ENCODE measurements around the gene PTPRN2. TPM values are rescaled to one million over a fixed set of nuclear protein-coding genes. Genes with fewer than 3 reads are reported as not detected.

Gene PTPRN2
- total RNA-seq, 1 donor from 2014 or later: 15.4 TPM

DNA sequence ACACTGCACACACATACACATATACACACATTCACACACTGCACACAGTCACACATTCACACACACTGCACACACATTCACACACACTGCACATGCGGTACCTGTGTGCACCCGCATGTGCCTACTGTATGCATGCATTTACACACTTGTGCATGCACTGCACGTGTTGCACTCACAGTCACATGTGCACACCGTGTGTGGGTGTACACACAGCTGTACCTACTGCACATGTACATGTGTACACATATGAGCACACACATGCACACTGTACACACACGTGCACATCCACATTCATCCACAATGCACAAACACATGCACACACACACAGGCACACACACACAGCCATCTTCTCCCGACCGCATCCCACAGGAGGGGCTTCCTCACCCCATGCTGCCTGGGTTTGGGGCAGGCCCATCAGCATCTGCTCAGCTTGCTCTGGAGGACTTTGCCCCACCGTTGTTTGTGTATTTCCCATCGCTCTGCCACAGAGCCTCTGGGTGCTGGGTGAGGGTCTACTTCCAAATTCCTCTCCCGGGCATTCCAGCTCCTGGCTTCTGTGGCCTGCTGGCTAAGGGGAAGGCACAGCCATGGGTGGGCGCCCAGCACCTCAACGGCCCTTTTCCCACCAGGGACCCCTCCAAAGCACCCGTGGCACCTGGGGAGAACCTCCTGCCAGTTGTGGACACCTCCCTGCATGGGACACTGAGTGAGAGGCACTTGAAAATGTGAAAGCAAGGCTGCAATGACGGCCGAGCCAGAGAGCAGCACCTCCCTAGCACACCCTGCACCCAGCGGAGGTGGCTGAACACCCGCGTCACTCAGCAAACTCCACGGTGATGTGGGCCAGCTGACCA is 324.3 kb downstream of the PTPRN2 start:
- peaks cover 4% of the 10 kb centered on the region for H3K27me3 Mint-ChIP-seq
- no peak for DNase-seq (ENCODE audit: extremely low spot score, unreplicated experiment)
- no peaks in the 10 kb centered on the region for H3K36me3 Mint-ChIP-seq
- H3K9me3 Mint-ChIP-seq: no peaks in the 10 kb centered on the region
- TF ChIP-seq, protein P1, sequence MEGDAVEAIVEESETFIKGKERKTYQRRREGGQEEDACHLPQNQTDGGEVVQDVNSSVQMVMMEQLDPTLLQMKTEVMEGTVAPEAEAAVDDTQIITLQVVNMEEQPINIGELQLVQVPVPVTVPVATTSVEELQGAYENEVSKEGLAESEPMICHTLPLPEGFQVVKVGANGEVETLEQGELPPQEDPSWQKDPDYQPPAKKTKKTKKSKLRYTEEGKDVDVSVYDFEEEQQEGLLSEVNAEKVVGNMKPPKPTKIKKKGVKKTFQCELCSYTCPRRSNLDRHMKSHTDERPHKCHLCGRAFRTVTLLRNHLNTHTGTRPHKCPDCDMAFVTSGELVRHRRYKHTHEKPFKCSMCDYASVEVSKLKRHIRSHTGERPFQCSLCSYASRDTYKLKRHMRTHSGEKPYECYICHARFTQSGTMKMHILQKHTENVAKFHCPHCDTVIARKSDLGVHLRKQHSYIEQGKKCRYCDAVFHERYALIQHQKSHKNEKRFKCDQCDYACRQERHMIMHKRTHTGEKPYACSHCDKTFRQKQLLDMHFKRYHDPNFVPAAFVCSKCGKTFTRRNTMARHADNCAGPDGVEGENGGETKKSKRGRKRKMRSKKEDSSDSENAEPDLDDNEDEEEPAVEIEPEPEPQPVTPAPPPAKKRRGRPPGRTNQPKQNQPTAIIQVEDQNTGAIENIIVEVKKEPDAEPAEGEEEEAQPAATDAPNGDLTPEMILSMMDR (conservative IDR thresholded peaks at IDR 0.05): no peak
- peaks cover 6% of the 10 kb centered on the region for H3K4me1 Mint-ChIP-seq (ENCODE audit: unreplicated experiment)
- no peak overlapping the region for H3K4me3 Mint-ChIP-seq
- H3K27ac Mint-ChIP-seq: no peak overlapping the region

DNA sequence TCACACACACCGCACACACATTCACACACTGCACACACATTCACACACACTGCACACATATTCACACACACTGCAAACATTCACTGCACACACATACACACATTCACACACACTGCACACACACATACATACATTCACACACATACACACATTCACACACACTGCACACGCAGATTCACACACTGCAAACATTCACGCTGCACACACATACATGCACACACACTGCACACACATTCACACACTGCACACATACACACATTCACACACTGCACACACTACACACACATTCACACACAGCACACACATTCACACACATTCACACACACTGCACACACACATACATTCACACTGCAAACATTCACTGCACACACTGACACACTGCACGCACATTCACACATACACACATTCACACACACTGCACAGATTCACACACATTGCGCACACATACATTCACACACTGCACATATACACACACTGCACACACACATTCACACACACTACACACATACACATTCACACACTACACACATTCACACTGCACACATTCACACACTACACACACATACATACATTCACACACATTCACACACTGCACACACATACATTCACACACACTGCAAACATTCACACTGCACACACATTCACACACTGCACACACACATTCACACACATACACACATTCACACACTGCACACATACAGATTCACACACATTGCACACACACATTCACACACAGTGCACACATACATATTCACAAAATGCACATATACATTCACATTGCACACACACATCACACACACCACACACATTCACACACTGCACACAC is 325.1 kb downstream of the PTPRN2 start:
- no peak for DNase-seq (ENCODE audit: extremely low spot score, unreplicated experiment)
- peaks cover under 1% of the 10 kb centered on the region for H3K27me3 Mint-ChIP-seq
- peaks cover 6% of the 10 kb centered on the region for H3K4me1 Mint-ChIP-seq (ENCODE audit: unreplicated experiment)
- no peaks in the 10 kb centered on the region for H3K9me3 Mint-ChIP-seq
- no peaks in the 10 kb centered on the region for H3K36me3 Mint-ChIP-seq
- H3K4me3 Mint-ChIP-seq: no peak overlapping the region
- no peak overlapping the region for H3K27ac Mint-ChIP-seq
- TF ChIP-seq, protein P1 (conservative IDR thresholded peaks at IDR 0.05): no peak

DNA sequence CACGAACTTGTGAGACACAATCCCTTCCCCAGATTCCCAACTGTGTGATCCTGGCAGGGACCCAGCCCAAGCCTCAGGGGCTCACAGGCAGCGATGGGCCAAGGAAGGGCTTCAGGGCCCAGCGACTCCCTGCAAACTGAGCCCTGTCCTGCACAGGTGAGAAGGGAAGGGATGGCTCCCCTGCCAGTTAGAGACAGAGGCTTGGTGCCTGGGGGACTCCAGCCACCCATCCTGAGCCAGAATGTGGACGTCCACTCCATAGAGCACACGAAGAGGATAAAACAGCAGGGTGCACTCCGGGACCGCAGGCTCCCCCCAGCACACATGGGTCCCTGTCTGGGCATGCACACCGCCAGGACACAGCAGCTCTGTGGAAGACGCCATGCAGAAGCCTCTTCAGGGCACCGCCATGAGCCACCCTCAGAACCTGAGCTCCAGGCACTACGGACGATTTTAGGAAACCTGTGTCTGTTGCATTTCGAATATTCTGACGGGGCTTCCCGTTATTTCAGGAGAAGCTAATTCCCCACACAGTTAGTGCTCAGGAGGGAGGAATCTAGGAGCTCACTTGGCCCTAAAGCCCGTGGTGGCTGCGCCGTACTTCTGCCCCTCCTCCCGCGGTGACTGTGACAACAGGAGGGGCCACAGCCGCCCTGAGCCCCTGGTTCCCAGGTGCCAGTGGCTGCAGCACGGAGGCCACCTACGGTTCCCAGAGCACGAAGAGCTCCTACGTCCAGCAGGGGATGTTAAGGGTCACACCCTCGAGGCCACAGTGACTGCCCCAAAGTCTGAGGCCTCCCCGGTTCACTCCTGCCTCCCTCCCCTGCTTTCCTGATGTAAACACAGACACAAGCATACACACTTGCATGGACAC is 326.0 kb downstream of the PTPRN2 start:
- Mint-ChIP-seq H3K36me3 (no peaks in the 10 kb centered on the region), H3K27me3 (no peaks in the 10 kb centered on the region), H3K4me3 (no peak overlapping the region), H3K9me3 (no peaks in the 10 kb centered on the region), H3K27ac (no peak overlapping the region), H3K4me1 (ENCODE audit: unreplicated experiment) (peaks cover 6% of the 10 kb centered on the region)
- no peak for DNase-seq (ENCODE audit: extremely low spot score, unreplicated experiment)
- TF ChIP-seq, protein P1 (conservative IDR thresholded peaks at IDR 0.05): no peak

DNA sequence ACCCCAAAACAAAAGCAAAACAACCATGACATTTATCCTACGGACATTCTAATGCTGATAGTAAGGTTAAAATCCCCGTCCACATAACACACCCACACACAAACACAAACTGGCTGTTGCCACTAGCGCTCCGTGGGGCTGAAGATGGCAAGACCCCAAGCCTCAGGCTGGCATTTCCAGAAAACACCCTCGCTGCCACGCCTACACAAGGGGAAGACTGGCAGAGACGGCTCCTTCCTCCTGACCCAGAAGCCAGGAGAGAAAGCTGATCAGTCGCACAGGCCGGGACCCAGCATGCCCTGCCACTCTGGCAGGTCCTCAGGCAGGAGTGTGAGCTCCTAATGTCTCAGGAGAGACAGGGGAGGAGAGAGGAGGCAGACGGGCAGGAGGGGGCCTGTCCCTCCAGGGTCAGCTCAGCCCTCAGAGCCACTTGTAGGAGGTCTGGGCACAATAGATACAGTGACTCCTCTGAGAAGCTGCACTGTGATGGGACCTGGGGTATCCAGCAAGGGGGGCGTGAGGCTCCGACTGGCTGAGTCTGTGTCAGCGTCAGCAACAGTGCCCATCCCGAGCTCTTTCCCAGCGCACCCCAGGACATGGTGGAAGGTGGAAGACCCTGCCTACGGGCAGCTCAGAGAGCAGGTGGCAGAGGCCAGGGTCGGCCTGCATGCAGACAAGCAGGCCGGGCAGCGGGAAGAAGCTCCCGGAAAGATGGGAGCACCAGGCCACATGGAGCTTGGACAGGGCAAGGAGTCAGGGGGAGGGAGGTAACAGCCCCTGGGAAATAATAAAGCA is 326.9 kb downstream of the PTPRN2 start:
- DNase-seq (ENCODE audit: extremely low spot score, unreplicated experiment): no peak
- H3K27me3 Mint-ChIP-seq: no peaks in the 10 kb centered on the region
- H3K36me3 Mint-ChIP-seq: no peaks in the 10 kb centered on the region
- peaks cover 6% of the 10 kb centered on the region for H3K4me1 Mint-ChIP-seq (ENCODE audit: unreplicated experiment)
- TF ChIP-seq, protein P1 (conservative IDR thresholded peaks at IDR 0.05): no peak
- H3K4me3 Mint-ChIP-seq: no peak overlapping the region
- H3K27ac Mint-ChIP-seq: peak overlapping the region; percentile 31
- H3K9me3 Mint-ChIP-seq: no peaks in the 10 kb centered on the region

Data from type B pancreatic cell (in vitro differentiated cells).